ENCODE data around the gene ATP11B.

Gene ATP11B

GRCh38 chr3:182908471-182908870 is 115.2 kb downstream of the ATP11B start:
- H3K27ac ChIP-seq, result no peak overlapping the region
- H3K36me3 ChIP-seq, result peaks cover 25 to 88% (median 46%) of the 10 kb centered on the region in 11 experiments
- no peak for TF ChIP-seq Cebpa-rat (IDR thresholded peaks at IDR 0.05)
- no peak overlapping the region for H3K4me3 ChIP-seq
- H3K9ac ChIP-seq, result peak overlapping the region in 1 of 11 experiments; percentile 55; a peak in 1 of 22 replicates
- no peaks in the 10 kb centered on the region for H3K27me3 ChIP-seq
- H4K20me1 ChIP-seq, result peaks cover 0 to 4% (median 0%) of the 10 kb centered on the region in 11 experiments; a peak in 1 of 22 replicates
- H3K9me3 ChIP-seq (replicated peaks in 1 of 11), result no peaks in the 10 kb centered on the region
- no peak overlapping the region for H3K4me2 ChIP-seq
- H3K4me1 ChIP-seq, result peaks cover 0 to 3% (median 0%) of the 10 kb centered on the region in 10 experiments; a peak in 4 of 20 replicates

GRCh38 chr3:182909318-182910040 is 116.2 kb downstream of the ATP11B start:
- peaks cover 0 to 4% (median 0%) of the 10 kb centered on the region in 11 experiments; a peak in 1 of 22 replicates for H4K20me1 ChIP-seq
- H3K36me3 ChIP-seq, result peaks cover 17 to 88% (median 46%) of the 10 kb centered on the region in 11 experiments
- no peak overlapping the region for H3K4me3 ChIP-seq
- H3K9ac ChIP-seq, result no peak overlapping the region
- no peak overlapping the region for H3K4me2 ChIP-seq
- no peaks in the 10 kb centered on the region for H3K9me3 ChIP-seq (replicated peaks in 1 of 11)
- H3K27me3 ChIP-seq, result no peaks in the 10 kb centered on the region
- TF ChIP-seq Cebpa-rat (IDR thresholded peaks at IDR 0.05), result no peak
- H3K27ac ChIP-seq, result no peak overlapping the region
- peaks cover 0 to 13% (median 6%) of the 10 kb centered on the region in 10 experiments; a peak in 16 of 20 replicates for H3K4me1 ChIP-seq

GRCh38 chr3:182910936-182911781 is 117.9 kb downstream of the ATP11B start:
- no peaks in the 10 kb centered on the region for H3K9me3 ChIP-seq (replicated peaks in 1 of 11)
- no peak overlapping the region for H3K4me3 ChIP-seq
- no peak overlapping the region for H3K4me2 ChIP-seq
- H3K4me1 ChIP-seq, result peaks cover 0 to 15% (median 6%) of the 10 kb centered on the region in 10 experiments; a peak in 16 of 20 replicates
- H4K20me1 ChIP-seq, result peaks cover 0 to 4% (median 0%) of the 10 kb centered on the region in 11 experiments; a peak in 1 of 22 replicates
- H3K27me3 ChIP-seq, result no peaks in the 10 kb centered on the region
- H3K9ac ChIP-seq, result no peak overlapping the region
- TF ChIP-seq Cebpa-rat (IDR thresholded peaks at IDR 0.05), result no peak
- no peak overlapping the region for H3K27ac ChIP-seq
- H3K36me3 ChIP-seq, result peaks cover 14 to 88% (median 41%) of the 10 kb centered on the region in 11 experiments

- H3K36me3 ChIP-seq, result peaks cover 8 to 88% (median 38%) of the 10 kb centered on the region in 11 experiments
- no peak for TF ChIP-seq Cebpa-rat (IDR thresholded peaks at IDR 0.05)
- no peak overlapping the region for H3K4me2 ChIP-seq
- H3K9me3 ChIP-seq (replicated peaks in 1 of 11), result no peaks in the 10 kb centered on the region
- no peak overlapping the region for H3K9ac ChIP-seq
- no peak overlapping the region for H3K27ac ChIP-seq
- peaks cover 0 to 15% (median 6%) of the 10 kb centered on the region in 10 experiments; a peak in 16 of 20 replicates for H3K4me1 ChIP-seq
- no peaks in the 10 kb centered on the region for H3K27me3 ChIP-seq
- peaks cover 0 to 4% (median 0%) of the 10 kb centered on the region in 11 experiments; a peak in 1 of 22 replicates for H4K20me1 ChIP-seq
- H3K4me3 ChIP-seq, result no peak overlapping the region
These were observed 118.4 kb downstream of the ATP11B start for GRCh38 chr3:182911782-182912111.

GRCh38 chr3:182912474-182912873 is 119.2 kb downstream of the ATP11B start:
- no peaks in the 10 kb centered on the region for H3K9me3 ChIP-seq (replicated peaks in 1 of 11)
- peaks cover 7 to 88% (median 40%) of the 10 kb centered on the region in 11 experiments; a peak in 20 of 22 replicates for H3K36me3 ChIP-seq
- TF ChIP-seq Cebpa-rat (IDR thresholded peaks at IDR 0.05), result no peak
- no peaks in the 10 kb centered on the region for H3K27me3 ChIP-seq
- H3K27ac ChIP-seq, result no peak overlapping the region
- peaks cover 0 to 15% (median 6%) of the 10 kb centered on the region in 10 experiments; a peak in 16 of 20 replicates for H3K4me1 ChIP-seq
- no peak overlapping the region for H3K4me2 ChIP-seq
- no peak overlapping the region for H3K4me3 ChIP-seq
- peaks cover 0 to 4% (median 0%) of the 10 kb centered on the region in 11 experiments; a peak in 1 of 22 replicates for H4K20me1 ChIP-seq
- no peak overlapping the region for H3K9ac ChIP-seq

GRCh38 chr3:182913889-182914288 is 120.6 kb downstream of the ATP11B start:
- Histone ChIP-seq H3K27me3 (no peaks in the 10 kb centered on the region), H3K36me3 (peaks cover 7 to 87% (median 33%) of the 10 kb centered on the region in 11 experiments; a peak in 19 of 22 replicates), H4K20me1 (peaks cover 0 to 4% (median 0%) of the 10 kb centered on the region in 11 experiments; a peak in 1 of 22 replicates), H3K27ac (peak overlapping the region in 1 of 11 experiments; percentile 16; a peak in 1 of 22 replicates), H3K4me2 (peak overlapping the region in 9 of 11 experiments; percentile 16 to 60 (median 50); a peak in 14 of 22 replicates), H3K4me1 (peaks cover 0 to 15% (median 6%) of the 10 kb centered on the region in 10 experiments; a peak in 16 of 20 replicates), H3K9me3 (replicated peaks in 1 of 11) (no peaks in the 10 kb centered on the region), H3K9ac (no peak overlapping the region), H3K4me3 (no peak overlapping the region)
- no peak for TF ChIP-seq Cebpa-rat (IDR thresholded peaks at IDR 0.05)

- Histone ChIP-seq H3K27ac (0 out of 22 replicates have a peak overlapping the region, but pooled peaks of 1 of the 11 experiments have one; percentile 16), H3K27me3 (no peaks in the 10 kb centered on the region), H4K20me1 (peaks cover 0 to 4% (median 0%) of the 10 kb centered on the region in 11 experiments; a peak in 1 of 22 replicates), H3K4me2 (peak overlapping the region in 2 of 11 experiments; percentile 3 to 46; a peak in 5 of 22 replicates), H3K4me3 (no peak overlapping the region), H3K9ac (no peak overlapping the region), H3K36me3 (peaks cover 7 to 86% (median 33%) of the 10 kb centered on the region in 11 experiments; a peak in 19 of 22 replicates), H3K4me1 (peaks cover 0 to 15% (median 6%) of the 10 kb centered on the region in 10 experiments; a peak in 16 of 20 replicates), H3K9me3 (replicated peaks in 1 of 11) (no peaks in the 10 kb centered on the region)
- no peak for TF ChIP-seq Cebpa-rat (IDR thresholded peaks at IDR 0.05)
These were observed 121.0 kb downstream of the ATP11B start for GRCh38 chr3:182914341-182914740.

GRCh38 chr3:182917134-182917533 is 123.8 kb downstream of the ATP11B start:
- no peak for TF ChIP-seq Cebpa-rat (IDR thresholded peaks at IDR 0.05)
- H3K27ac ChIP-seq, result no peak overlapping the region
- H3K4me1 ChIP-seq, result peaks cover 0 to 15% (median 8%) of the 10 kb centered on the region in 10 experiments; a peak in 16 of 20 replicates
- no peak overlapping the region for H3K4me2 ChIP-seq
- H4K20me1 ChIP-seq, result no peaks in the 10 kb centered on the region
- no peak overlapping the region for H3K9ac ChIP-seq
- peaks cover 7 to 76% (median 26%) of the 10 kb centered on the region in 11 experiments; a peak in 18 of 22 replicates for H3K36me3 ChIP-seq
- H3K9me3 ChIP-seq (replicated peaks in 1 of 11), result no peaks in the 10 kb centered on the region
- no peaks in the 10 kb centered on the region for H3K27me3 ChIP-seq
- no peak overlapping the region for H3K4me3 ChIP-seq
